Fibroblast of the aortic adventitia (primary cell): ENCODE measurements around the gene ERC2. TPM values are rescaled to one million over a fixed set of nuclear protein-coding genes. Genes with fewer than 3 reads are reported as not detected.
A peak's percentile ranks its signal among the peaks of the same experiment; 100 is the strongest.

ENCODE experiments used
- DNase-seq: peaks from one replicate; pipeline ENCODE4 v3.0.0-alpha.2; 2010; ENCODE audit warnings: low read depth
- H3K4me3 ChIP-seq: 2 replicates; pipeline ENCODE4 v1.5.1; 2011; ENCODE audit warnings: low read depth, mild to moderate bottlenecking, control low read depth, low read length, moderate library complexity
- total RNA-seq: library from RNA; depleted of rRNA; stranded (reverse); fragments of >200 nt; gene quantifications from 2 replicates; pipeline ENCODE4 v1.2.3, GENCODE V29; 2012; ENCODE audit warnings: low replicate concordance
- TF ChIP-seq, protein P1 (sequence below): IDR thresholded peaks from 2 replicates; pipeline ENCODE4 v1.5.1; 2011; ENCODE audit warnings: mild to moderate bottlenecking, low read length, control low read depth, inconsistent platforms; ENCODE audit not compliant: insufficient read depth

The ERC2 gene
- total RNA-seq, 1 donor: 0.09 TPM

DNA sequence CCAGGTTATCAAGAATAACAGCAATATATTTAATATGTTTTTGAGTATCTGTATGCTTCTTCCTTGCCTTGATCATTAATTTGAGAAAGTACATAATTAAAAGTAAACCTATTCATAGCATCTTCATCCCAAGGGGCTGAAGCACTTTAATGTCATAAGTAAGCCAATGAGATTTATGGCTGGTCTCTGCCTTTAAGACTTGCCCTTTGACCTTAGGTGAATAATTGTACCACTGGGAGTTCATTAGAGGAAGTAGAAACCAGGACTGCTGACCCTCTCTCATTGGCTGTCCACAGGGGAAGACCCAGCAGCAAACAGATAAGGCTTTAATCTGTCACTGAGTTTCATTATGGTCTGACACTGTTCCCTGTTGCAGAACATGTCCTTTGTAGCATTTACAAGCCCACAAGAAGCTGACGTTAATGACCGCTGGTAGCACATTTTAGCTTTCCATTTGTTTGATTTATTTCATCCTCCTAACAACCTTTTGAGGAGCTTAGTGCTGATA, 16.3 kb upstream of the ERC2 start:
- TF ChIP-seq, protein P1, sequence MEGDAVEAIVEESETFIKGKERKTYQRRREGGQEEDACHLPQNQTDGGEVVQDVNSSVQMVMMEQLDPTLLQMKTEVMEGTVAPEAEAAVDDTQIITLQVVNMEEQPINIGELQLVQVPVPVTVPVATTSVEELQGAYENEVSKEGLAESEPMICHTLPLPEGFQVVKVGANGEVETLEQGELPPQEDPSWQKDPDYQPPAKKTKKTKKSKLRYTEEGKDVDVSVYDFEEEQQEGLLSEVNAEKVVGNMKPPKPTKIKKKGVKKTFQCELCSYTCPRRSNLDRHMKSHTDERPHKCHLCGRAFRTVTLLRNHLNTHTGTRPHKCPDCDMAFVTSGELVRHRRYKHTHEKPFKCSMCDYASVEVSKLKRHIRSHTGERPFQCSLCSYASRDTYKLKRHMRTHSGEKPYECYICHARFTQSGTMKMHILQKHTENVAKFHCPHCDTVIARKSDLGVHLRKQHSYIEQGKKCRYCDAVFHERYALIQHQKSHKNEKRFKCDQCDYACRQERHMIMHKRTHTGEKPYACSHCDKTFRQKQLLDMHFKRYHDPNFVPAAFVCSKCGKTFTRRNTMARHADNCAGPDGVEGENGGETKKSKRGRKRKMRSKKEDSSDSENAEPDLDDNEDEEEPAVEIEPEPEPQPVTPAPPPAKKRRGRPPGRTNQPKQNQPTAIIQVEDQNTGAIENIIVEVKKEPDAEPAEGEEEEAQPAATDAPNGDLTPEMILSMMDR: no peak
- no peak overlapping the region for H3K4me3 ChIP-seq
- DNase-seq: no peak

DNA sequence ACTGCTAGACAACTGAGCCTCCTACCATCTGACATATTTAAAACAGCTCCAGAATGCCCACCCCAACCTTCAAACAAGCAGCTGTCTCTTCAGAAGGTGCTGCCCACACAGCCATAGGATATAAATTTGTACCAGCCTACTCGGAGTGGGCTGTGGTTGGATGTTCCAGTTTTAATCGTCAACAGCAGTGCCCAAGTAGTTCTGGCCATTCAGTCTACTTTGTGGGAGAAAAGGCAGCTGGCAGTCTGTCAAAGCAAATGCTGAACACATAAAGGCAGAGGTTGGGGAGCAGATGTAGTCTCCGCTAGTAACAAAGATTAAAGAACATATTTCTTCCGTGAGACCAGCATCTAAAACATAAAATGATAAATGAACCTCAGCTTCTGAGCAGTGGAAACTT, 15.9 kb upstream of the ERC2 start:
- DNase-seq: no peak
- TF ChIP-seq, protein P1: no peak
- no peak overlapping the region for H3K4me3 ChIP-seq

DNA sequence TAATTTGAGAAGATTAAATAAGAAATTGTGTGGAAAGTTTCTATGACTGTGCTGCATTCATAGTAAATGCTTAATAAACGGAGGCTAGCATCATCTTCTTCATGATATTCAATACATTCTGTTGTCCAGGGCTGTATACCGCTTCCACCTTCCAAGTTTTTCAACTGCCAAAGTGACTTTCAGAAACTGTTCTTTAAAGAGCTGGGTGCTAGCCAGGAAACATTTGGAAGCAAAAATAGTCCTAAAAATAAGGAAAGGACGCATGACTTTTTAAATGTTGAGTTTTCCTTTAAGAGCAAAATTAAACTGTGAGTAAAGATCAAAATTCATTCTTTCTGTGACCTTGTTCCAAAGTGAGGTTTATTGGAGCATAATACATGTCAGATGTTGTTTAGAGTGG, 9.4 kb upstream of the ERC2 start:
- DNase-seq: no peak
- TF ChIP-seq, protein P1: no peak
- H3K4me3 ChIP-seq: no peak overlapping the region

DNA sequence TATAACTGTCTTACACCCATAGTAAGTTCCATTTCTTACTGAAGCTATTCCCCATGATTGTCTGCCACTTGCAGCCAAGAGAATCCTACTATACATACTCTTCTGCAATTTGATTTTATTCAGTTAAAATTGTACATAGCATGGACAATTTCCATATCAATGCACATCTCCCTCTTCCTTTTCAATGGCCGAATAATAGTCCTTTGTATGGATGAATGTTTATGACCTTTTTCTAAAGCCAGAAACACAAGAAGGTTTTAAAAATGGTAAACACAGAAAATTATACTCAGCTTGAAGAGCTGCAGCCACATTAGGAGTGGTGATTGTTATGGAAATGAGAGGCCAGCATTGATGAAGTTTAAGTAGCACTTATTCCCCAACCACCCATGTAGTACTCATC, 8.5 kb upstream of the ERC2 start:
- TF ChIP-seq, protein P1: no peak
- H3K4me3 ChIP-seq: no peak overlapping the region
- DNase-seq: no peak

DNA sequence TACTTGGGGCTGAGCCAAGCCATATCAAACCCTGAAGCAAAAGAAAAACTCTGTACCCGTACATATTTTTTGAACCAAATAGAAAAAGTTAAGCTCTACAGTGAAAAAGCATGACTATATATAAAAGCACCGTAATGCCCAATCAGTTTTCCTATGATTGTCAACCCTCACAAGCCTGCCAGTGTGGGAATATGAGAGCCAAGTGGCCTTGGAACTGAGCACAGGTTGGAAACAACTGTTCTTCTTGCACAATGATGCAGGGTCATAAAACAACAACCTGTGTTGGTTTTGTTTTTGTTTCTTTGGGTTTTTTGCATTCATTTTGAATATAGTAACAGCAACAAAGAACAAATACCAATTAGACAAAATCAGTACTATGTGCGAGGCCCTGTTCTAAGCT, 3.5 kb upstream of the ERC2 start:
- DNase-seq: no peak
- H3K4me3 ChIP-seq: no peak overlapping the region
- TF ChIP-seq, protein P1: no peak

DNA sequence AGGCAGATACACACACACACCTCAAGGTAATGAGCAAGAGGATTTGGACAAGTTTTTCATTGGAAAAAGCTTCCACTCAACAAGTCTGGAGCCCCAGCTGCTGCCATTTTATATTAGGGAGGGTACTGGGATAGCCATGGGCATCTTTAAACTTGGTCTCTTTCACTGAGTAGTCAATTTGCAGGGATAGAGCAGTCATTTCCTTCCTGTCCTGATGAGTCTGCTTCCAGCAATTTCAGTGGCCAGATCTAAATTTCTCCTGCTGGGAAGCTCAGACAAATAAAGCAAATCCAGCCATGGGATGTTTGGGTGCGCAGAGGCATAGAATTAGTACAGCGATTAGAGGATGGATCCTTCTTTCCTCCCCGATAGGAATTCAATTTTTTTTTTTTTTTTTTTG, 874 bp upstream of the ERC2 start:
- H3K4me3 ChIP-seq: no peak overlapping the region
- TF ChIP-seq, protein P1: no peak
- DNase-seq: no peak

DNA sequence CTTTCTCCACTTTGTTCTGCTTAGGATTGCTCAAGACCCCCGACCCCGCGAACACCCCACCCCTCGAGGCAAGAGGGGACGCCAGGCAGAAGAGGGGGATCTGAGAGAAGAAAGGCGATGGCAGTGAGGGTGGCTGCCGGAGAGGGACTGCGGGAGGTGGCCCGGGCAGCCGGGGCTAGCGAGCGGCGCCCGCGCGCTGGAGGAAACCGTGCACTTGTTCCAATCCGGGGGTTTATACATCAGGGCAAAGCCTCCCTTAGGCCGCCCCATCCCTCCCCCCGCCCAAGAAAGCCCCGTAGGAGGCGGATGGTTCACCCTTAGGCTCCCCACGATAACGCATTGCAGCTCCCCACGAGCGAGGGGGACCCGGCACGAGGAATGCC, 475 bp downstream of the ERC2 start:
- peak overlapping the region; percentile 48 for H3K4me3 ChIP-seq
- no peak for DNase-seq
- TF ChIP-seq, protein P1: no peak
